ENCODE measurements around the gene TTC7B. TPM values are rescaled to one million over a fixed set of nuclear protein-coding genes. Genes with fewer than 3 reads are reported as not detected.

Gene TTC7B
- total RNA-seq, 1 donor from 2014 or later, result 40.4 TPM

- Mint-ChIP-seq H3K27me3 (no peaks in the 10 kb centered on the region), H3K36me3 (no peaks in the 10 kb centered on the region), H3K9me3 (peaks cover 4% of the 10 kb centered on the region), H3K4me3 (peak overlapping the region; percentile 44), H3K27ac (peak overlapping the region; percentile 97), H3K4me1 (ENCODE audit: unreplicated experiment) (peaks cover 18% of the 10 kb centered on the region)
- no peak for DNase-seq (ENCODE audit: extremely low spot score, unreplicated experiment)
- TF ChIP-seq CTCF (conservative IDR thresholded peaks at IDR 0.05), result no peak
These were observed 306.1 kb downstream of the TTC7B start for GRCh38 chr14:90510159-90510558.

- Mint-ChIP-seq H3K4me3 (peak overlapping the region; percentile 80), H3K36me3 (no peaks in the 10 kb centered on the region), H3K27me3 (no peaks in the 10 kb centered on the region), H3K27ac (peak overlapping the region; percentile 97), H3K4me1 (ENCODE audit: unreplicated experiment) (peaks cover 18% of the 10 kb centered on the region), H3K9me3 (peaks cover 4% of the 10 kb centered on the region)
- peak; percentile 18 for TF ChIP-seq CTCF (conservative IDR thresholded peaks at IDR 0.05)
- no peak for DNase-seq (ENCODE audit: extremely low spot score, unreplicated experiment)
These were observed 306.8 kb downstream of the TTC7B start for GRCh38 chr14:90509403-90509802.

GRCh38 chr14:90508536-90509254 is 307.5 kb downstream of the TTC7B start:
- Mint-ChIP-seq H3K4me1 (ENCODE audit: unreplicated experiment) (peaks cover 18% of the 10 kb centered on the region), H3K4me3 (peak overlapping the region; percentile 80), H3K27me3 (no peaks in the 10 kb centered on the region), H3K9me3 (peaks cover 4% of the 10 kb centered on the region), H3K27ac (peak overlapping the region; percentile 97), H3K36me3 (no peaks in the 10 kb centered on the region)
- no peak for TF ChIP-seq CTCF (conservative IDR thresholded peaks at IDR 0.05)
- no peak for DNase-seq (ENCODE audit: extremely low spot score, unreplicated experiment)

- H3K9me3 Mint-ChIP-seq, result peaks cover 4% of the 10 kb centered on the region
- H3K36me3 Mint-ChIP-seq, result no peaks in the 10 kb centered on the region
- H3K4me3 Mint-ChIP-seq, result no peak overlapping the region
- no peaks in the 10 kb centered on the region for H3K27me3 Mint-ChIP-seq
- peaks cover 13% of the 10 kb centered on the region for H3K4me1 Mint-ChIP-seq (ENCODE audit: unreplicated experiment)
- TF ChIP-seq CTCF (conservative IDR thresholded peaks at IDR 0.05), result no peak
- H3K27ac Mint-ChIP-seq, result peak overlapping the region; percentile 97
- DNase-seq (ENCODE audit: extremely low spot score, unreplicated experiment), result no peak
These were observed 308.2 kb downstream of the TTC7B start for GRCh38 chr14:90508036-90508435.

GRCh38 chr14:90507428-90507827 is 308.8 kb downstream of the TTC7B start:
- no peaks in the 10 kb centered on the region for H3K27me3 Mint-ChIP-seq
- no peak for TF ChIP-seq CTCF (conservative IDR thresholded peaks at IDR 0.05)
- H3K9me3 Mint-ChIP-seq, result peaks cover 4% of the 10 kb centered on the region
- DNase-seq (ENCODE audit: extremely low spot score, unreplicated experiment), result no peak
- no peaks in the 10 kb centered on the region for H3K36me3 Mint-ChIP-seq
- peaks cover 9% of the 10 kb centered on the region for H3K4me1 Mint-ChIP-seq (ENCODE audit: unreplicated experiment)
- no peak overlapping the region for H3K4me3 Mint-ChIP-seq
- H3K27ac Mint-ChIP-seq, result no peak overlapping the region

Data from type B pancreatic cell (in vitro differentiated cells).